Measurements from ENCODE around the gene WFDC6. TPM values are rescaled to one million over a fixed set of nuclear protein-coding genes. Genes with fewer than 3 reads are reported as not detected.
"Not testable (repeated sequence)": the region's sequence is repeated elsewhere in the genome, so short reads cannot be mapped to it uniquely, and the experiment has no call there.

The WFDC6 gene
- total RNA-seq (not detected in 2 replicates), polyA plus RNA-seq (not detected in 2 replicates)

GRCh38 chr20:45539382-45539781 lies at the start of gene WFDC6:
WFDC6 (minus strand) TSS chr20:45539482; CDS start chr20:45539407, 75 bp downstream.
- no peaks in the 10 kb centered on the region for H3K4me1 ChIP-seq (ENCODE audit: low read depth)
- no peak for DNase-seq (ENCODE audit: low read depth in 1 of 2, low spot score in 1 of 2)
- H3K27me3 ChIP-seq, result peaks cover 2% of the 10 kb centered on the region
- TF ChIP-seq CTCF (IDR thresholded peaks at IDR 0.05; ENCODE audit: low read depth, low read length), result no peak
- H3K36me3 ChIP-seq, result no peaks in the 10 kb centered on the region
- no peak within 1 kb of the TSS for H3K4me3 ChIP-seq
- H3K9me3 ChIP-seq (ENCODE audit: low read depth), result no peaks in the 10 kb centered on the region
- no peak within 1 kb of the TSS for H3K27ac ChIP-seq

- no peak for TF ChIP-seq CTCF (IDR thresholded peaks at IDR 0.05; ENCODE audit: low read depth, low read length)
- DNase-seq (ENCODE audit: low read depth in 1 of 2, low spot score in 1 of 2), result no peak
- Histone ChIP-seq H3K36me3 (no peaks in the 10 kb centered on the region), H3K27me3 (no peaks in the 10 kb centered on the region), H3K4me3 (no peak overlapping the region), H3K9me3 (ENCODE audit: low read depth) (no peaks in the 10 kb centered on the region), H3K27ac (no peak overlapping the region), H3K4me1 (ENCODE audit: low read depth) (no peaks in the 10 kb centered on the region)
Measured at GRCh38 chr20:45588800-45589199, 49.5 kb upstream of the WFDC6 start.

GRCh38 chr20:45585986-45586385 lies 46.7 kb upstream of the WFDC6 start:
- not testable (repeated sequence) for H3K9me3 ChIP-seq (ENCODE audit: low read depth); H3K36me3 ChIP-seq; H3K4me1 ChIP-seq (ENCODE audit: low read depth); DNase-seq (ENCODE audit: low read depth in 1 of 2, low spot score in 1 of 2); H3K27ac ChIP-seq; H3K27me3 ChIP-seq; H3K4me3 ChIP-seq

- H3K36me3 ChIP-seq; H3K9me3 ChIP-seq (ENCODE audit: low read depth); H3K4me1 ChIP-seq (ENCODE audit: low read depth); H3K4me3 ChIP-seq; H3K27me3 ChIP-seq; DNase-seq (ENCODE audit: low read depth in 1 of 2, low spot score in 1 of 2): not testable (repeated sequence)
- peak overlapping the region; percentile 75 for H3K27ac ChIP-seq
Measured at GRCh38 chr20:45584294-45584693, 45.0 kb upstream of the WFDC6 start.

- no peak overlapping the region for H3K4me3 ChIP-seq
- H3K27me3 ChIP-seq, result no peaks in the 10 kb centered on the region
- H3K27ac ChIP-seq, result no peak overlapping the region
- no peaks in the 10 kb centered on the region for H3K36me3 ChIP-seq
- no peak for TF ChIP-seq CTCF (IDR thresholded peaks at IDR 0.05; ENCODE audit: low read depth, low read length)
- DNase-seq (ENCODE audit: low read depth in 1 of 2, low spot score in 1 of 2), result no peak
- no peaks in the 10 kb centered on the region for H3K4me1 ChIP-seq (ENCODE audit: low read depth)
- no peaks in the 10 kb centered on the region for H3K9me3 ChIP-seq (ENCODE audit: low read depth)
Measured at GRCh38 chr20:45583502-45583901, 44.2 kb upstream of the WFDC6 start.

- no peak overlapping the region for H3K27ac ChIP-seq
- H3K9me3 ChIP-seq (ENCODE audit: low read depth), result no peaks in the 10 kb centered on the region
- no peaks in the 10 kb centered on the region for H3K4me1 ChIP-seq (ENCODE audit: low read depth)
- H3K4me3 ChIP-seq, result no peak overlapping the region
- no peaks in the 10 kb centered on the region for H3K36me3 ChIP-seq
- TF ChIP-seq CTCF (IDR thresholded peaks at IDR 0.05; ENCODE audit: low read depth, low read length), result no peak
- peak in 1 of 2 donors; percentile 9 for DNase-seq (ENCODE audit: low read depth in 1 of 2, low spot score in 1 of 2)
- no peaks in the 10 kb centered on the region for H3K27me3 ChIP-seq
Measured at GRCh38 chr20:45581702-45582101, 42.4 kb upstream of the WFDC6 start.

GRCh38 chr20:45579184-45579583 lies 39.9 kb upstream of the WFDC6 start, which contains the start of gene WFDC8:
WFDC8 (minus strand) TSS chr20:45579284; CDS start chr20:45579247, 37 bp downstream.
- Histone ChIP-seq H3K4me1 (ENCODE audit: low read depth) (no peaks in the 10 kb centered on the region), H3K27ac (no peak within 1 kb of the TSS), H3K36me3 (no peaks in the 10 kb centered on the region), H3K27me3 (no peaks in the 10 kb centered on the region), H3K9me3 (ENCODE audit: low read depth) (no peaks in the 10 kb centered on the region), H3K4me3 (no peak within 1 kb of the TSS)
- no peak for TF ChIP-seq CTCF (IDR thresholded peaks at IDR 0.05; ENCODE audit: low read depth, low read length)
- no peak for DNase-seq (ENCODE audit: low read depth in 1 of 2, low spot score in 1 of 2)
